ENCODE measurements around the gene RBM10.

The RBM10 gene

DNA sequence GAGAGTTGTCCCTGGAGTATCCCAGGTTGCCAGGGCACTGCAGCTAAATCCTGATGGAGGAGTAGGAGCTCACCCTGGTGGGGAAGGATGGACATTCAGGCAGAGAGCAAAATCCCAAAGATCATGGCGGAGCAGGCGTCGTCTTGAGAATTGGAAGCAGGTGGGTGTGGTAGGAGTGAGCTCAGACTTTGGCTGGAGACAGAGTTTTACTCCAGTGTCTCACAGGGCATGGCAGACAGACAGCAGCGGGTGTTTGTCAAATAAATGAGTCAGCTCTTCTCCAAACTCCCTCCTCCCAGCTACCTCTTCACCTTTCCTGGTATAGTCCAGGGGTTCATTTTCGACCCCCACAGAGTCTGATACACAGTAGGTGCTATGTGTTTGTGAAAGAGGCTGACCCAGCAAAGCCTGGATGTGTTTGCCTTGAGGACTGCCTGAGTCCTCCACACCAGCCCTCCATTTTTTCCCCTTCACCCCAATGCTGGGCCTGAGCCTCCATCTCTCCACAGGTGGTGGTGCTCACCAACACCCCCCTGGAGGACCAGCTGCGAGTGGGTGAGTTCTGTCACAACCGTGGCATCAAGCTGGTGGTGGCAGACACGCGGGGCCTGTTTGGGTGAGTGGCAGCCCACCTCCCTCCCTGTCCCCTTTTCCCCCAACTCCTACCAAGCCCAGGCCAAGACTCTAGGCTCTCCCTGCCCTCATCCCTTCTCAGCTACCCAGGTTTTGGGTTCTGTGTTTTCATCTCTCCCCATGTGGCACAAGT, 55.5 kb downstream of the RBM10 start:
- DNase-seq, result no peak

DNA sequence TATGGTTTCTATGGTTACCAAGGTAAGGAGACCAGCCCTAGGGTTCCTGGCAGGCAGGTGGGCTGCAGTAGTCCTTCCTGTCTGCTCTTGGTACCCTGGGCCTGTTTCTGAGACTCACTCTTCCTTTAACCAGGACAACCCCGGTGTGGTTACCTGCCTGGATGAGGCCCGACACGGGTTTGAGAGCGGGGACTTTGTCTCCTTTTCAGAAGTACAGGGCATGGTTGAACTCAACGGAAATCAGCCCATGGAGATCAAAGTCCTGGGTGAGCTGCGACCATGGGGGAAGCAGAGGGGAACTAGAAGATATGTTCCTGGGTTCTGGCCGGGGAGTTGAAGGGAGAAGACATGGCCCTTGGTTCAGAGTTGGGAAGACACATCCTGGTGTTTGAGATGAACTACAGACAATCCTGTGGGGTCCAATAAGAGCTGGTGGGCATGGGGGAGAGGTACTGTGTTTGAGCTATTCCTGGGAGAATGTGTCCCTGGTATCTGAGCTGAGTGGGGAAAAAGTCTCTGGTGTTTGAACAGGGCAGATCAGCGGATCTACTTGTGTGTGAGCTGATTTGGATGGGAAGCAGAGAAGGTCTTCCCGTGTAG, 56.4 kb downstream of the RBM10 start:
- no peak for DNase-seq

DNA sequence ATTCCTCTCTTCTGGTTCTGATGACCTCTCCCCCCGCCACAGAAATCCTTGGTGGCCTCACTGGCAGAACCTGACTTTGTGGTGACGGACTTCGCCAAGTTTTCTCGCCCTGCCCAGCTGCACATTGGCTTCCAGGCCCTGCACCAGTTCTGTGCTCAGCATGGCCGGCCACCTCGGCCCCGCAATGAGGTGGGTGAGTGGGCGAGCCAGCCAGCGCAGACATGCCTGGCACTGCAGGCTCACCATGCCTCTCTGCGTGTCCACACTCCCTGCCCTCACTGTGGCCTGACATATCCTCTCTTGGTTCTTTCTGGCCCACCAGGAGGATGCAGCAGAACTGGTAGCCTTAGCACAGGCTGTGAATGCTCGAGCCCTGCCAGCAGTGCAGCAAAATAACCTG, 57.3 kb downstream of the RBM10 start:
- DNase-seq, result no peak

DNA sequence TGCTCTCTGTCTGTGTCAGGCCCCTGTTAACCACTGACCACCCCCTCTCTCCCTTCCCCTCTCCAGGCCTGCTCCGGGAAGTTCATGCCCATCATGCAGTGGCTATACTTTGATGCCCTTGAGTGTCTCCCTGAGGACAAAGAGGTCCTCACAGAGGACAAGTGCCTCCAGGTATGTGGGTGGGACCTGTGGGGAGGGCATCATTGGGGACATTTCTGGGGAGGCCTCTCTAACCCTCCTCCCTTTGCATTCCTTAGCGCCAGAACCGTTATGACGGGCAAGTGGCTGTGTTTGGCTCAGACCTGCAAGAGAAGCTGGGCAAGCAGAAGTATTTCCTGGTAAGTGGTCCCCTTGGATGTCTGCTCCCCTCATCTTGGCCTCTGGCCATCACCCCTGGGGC, 57.9 kb downstream of the RBM10 start:
- no peak for DNase-seq

DNA sequence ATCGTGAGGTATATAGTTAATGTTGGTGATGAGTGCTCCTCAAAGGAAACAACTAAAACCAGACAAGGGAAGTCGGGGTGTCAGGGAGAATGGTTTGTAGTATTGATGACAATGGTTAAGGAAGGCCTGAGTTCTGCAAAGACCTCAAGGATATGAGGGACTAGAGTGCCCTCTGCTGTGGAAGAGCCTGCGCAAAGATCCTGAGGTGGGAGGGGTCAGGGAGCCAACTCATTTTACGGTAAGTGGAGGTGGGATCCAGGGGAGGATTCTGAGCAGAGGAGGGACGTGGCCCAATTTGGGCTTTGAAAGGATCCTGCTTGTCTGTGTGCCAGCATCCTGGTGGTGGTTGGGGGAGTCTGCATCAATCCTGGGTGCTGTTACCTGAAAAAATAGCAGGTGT, 59.9 kb downstream of the RBM10 start:
- no peak for DNase-seq

DNA sequence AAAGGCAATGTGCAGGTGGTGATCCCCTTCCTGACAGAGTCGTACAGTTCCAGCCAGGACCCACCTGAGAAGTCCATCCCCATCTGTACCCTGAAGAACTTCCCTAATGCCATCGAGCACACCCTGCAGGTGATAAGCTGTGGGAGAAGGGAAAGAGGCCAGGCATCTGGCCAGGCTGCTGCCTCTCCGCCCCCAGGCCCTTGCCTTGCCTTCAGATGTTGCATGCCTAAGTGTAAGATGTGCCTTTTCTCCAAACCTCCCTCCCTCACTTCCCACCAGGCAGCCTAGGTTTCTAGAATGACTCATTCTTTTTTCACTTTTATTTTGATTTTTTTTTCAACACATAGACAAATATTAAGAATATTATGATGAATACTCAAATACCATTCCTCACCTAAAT, 61.3 kb downstream of the RBM10 start:
- no peak for DNase-seq

DNA sequence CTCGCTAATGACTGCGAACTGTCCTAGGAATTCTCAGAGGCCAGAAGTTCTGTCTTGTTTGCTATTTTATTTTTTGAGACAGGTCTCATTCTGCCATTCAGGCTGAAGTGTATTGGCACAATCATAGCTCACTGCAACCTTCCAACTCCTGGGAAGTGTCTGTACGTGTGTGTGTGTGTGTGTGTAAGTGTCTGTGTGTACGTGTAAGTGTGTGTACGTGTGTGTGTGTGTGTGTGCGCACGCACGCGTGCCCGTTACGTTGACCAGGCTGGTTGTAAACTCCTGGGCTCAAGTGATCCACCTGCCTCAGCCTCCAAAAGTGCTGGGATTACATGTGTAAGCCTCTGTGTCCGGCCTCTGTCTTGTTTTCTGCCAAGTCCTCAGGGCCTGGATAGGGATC, 63.1 kb downstream of the RBM10 start:
- no peak for DNase-seq

DNA sequence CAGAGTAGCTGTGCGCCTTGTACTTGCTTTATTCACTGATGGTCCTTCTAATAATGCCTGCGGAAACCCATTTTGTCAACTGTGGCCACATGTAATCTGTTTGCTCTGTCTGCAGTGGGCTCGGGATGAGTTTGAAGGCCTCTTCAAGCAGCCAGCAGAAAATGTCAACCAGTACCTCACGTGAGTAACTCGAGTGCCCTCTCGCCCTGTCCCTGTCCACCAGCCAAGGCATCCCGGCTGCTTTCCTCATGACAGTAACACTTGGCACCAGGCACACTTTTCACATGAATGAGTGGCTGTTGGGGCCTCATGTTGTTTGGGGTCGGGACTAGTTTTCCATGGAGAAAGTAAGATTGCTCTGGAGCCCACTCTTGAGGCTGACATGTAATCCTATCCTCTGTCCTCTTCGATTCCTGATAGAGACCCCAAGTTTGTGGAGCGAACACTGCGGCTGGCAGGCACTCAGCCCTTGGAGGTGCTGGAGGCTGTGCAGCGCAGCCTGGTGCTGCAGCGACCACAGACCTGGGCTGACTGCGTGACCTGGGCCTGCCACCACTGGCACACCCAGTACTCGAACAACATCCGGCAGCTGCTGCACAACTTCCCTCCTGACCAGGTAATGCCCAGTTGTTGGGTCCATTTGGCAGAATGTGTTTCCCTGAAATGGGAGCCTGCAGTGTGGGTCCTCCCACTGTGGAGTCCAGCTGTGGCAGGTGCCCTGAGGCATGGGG, 64.7 kb downstream of the RBM10 start:
- no peak for DNase-seq

DNA sequence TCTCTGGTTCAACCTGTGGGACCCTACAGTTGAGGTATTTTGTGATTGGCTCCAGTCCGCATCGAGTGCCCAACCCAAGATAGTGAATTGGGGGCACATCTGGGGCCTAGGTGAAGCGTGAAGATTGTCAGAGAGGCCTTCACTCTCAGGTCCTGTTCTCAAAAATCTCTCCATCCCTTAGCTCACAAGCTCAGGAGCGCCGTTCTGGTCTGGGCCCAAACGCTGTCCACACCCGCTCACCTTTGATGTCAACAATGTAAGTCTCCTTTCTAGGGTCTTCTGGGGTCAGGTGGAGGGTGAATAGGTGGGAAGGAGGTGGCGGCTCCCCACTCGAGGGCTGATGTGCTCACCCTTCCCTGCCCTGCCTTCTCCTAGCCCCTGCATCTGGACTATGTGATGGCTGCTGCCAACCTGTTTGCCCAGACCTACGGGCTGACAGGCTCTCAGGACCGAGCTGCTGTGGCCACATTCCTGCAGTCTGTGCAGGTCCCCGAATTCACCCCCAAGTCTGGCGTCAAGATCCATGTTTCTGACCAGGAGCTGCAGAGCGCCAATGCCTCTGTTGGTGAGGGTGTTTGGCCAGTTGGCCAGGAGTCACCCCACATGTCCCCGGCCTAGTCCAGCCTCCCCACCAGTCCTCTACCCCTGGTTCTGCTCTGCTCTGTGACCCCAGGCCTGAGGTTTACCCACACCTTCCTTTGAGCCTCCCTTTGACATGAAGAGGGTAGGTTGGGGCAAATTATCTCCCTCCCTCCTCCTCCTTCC, 65.8 kb downstream of the RBM10 start:
- no peak for DNase-seq

DNA sequence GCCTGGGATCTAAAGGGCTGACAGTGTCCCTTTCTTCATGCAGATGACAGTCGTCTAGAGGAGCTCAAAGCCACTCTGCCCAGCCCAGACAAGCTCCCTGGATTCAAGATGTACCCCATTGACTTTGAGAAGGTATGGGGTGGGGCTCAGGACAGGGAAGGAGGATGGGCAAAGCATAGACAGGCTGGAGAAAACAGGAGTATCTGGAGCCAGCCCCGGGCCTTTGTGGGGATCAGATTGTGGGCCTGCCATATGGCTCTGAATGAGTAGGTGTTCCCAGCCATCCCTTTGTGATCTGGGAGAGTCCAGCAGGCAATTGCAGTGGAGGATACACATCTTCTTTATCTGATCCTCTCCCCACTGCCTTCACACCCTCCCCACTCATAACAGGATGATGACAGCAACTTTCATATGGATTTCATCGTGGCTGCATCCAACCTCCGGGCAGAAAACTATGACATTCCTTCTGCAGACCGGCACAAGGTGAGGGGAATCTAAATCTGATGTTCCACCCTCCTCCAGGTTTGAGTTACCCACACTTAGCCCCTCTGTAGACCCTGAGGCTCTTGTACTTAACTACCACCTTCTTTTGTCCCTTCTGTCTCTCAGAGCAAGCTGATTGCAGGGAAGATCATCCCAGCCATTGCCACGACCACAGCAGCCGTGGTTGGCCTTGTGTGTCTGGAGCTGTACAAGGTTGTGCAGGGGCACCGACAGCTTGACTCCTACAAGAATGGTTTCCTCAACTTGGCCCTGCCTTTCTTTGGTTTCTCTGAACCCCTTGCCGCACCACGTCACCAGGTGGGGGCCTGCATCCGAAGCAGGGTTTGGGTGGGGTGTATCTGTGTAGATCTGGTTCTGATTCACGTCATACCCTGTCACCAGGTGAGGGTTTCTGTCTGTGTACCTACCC, 67.6 kb downstream of the RBM10 start:
- no peak for DNase-seq

DNA sequence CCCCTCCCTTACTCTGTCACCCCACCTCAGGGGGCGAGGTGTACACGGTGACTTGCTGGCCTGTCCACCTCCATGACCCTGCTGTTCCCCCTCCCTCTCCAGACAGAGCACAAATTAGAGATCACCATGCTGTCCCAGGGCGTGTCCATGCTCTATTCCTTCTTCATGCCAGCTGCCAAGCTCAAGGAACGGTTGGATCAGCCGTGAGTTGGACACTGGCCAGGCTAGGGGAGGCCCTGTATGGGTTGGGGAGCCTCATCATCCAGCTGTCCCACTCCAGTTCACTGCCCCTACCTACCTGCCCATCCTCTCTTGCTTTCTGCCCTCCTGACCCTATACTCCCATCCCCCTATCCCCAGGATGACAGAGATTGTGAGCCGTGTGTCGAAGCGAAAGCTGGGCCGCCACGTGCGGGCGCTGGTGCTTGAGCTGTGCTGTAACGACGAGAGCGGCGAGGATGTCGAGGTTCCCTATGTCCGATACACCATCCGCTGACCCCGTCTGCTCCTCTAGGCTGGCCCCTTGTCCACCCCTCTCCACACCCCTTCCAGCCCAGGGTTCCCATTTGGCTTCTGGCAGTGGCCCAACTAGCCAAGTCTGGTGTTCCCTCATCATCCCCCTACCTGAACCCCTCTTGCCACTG, 69.5 kb downstream of the RBM10 start:
- DNase-seq, result no peak

DNA sequence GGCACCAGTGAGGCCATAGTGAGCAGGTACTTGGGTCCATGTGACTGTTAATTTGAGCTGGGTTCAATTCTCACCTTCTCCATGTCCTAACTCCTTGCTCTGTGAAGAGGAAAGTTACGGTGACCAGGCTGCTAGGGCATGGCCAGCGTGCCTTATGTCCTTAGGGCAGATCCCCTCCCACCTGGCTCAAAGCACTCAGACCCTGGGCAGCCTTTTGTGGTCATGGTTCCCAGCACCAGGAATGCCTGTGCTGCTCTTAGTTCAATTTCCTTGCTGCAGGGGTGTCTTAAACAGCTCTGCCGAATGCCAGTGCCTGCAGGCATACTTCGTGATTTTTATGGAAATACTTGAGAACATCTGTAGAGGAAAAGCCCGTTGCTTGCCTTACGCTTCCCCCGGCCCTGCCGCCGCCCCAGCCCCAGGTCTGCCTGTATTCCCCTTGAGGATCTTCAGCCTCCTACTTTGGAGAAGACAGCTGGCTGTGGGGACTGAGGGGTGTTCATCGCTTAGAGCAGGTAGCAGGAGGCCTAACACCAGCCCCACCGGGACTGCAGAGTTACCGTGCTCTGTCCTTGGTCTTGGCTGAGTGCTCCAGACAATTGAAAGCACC, 70.4 kb downstream of the RBM10 start:
- DNase-seq, result no peak

DNA sequence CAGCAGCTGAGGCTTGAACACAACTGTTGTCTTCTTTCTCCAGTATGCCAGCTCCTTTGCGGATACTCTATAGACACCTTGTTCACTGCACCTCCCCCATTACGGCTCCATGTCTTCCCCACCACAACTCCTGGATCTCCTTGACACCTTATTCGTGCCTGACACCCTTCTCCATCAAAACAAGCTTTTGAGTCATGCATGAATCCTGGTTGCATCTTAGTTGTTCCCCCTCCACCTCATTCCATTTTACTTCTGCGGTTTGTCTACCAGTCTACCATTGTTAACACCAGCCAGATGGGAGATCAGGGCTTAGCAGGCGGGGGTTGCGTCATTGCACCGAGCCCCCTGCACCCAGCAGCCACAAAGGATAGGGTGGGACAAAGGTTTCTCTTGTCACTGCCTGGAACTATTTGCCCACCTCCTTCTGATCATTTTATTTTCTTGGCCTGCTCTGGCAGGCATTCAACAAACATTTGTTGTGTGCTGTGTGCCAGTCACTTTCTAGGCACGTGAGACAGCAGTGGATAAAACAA, 71.4 kb downstream of the RBM10 start:
- no peak for DNase-seq

DNA sequence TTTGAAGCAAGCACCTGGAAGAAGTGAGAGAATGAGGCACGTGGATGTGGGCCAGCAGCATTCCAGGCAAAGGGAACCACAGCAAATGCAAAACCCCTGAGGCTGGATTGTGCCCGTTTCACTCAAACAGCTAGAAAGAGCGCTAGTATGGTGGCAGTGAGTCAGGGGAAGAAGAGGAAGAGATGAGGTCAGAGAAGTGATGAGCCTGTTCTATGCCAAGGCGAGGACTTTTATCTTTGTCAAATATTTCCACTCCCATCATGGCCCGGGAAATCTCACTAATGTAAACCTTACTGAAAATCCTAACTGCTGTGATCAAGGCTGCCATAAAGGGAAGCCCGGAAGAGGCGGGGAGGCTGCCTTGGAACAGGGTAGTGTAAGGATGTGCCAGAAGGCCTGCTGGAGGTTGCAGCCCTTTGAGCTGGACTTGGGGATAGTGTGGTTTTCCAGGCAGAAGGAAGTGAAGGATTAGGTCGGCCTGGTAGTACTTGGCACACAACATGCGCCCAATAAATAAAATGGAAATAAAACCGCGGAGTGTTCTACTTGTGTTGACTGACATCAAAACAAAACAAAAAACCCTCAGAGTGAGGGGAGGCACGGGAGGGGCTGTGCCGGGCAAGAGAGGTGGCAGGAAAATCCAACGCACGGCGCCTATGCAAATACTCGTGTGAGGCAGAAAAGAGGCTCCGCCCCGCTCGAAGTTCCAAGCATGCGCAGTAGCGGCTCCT, 72.3 kb downstream of the RBM10 start:
- no peak for DNase-seq

DNA sequence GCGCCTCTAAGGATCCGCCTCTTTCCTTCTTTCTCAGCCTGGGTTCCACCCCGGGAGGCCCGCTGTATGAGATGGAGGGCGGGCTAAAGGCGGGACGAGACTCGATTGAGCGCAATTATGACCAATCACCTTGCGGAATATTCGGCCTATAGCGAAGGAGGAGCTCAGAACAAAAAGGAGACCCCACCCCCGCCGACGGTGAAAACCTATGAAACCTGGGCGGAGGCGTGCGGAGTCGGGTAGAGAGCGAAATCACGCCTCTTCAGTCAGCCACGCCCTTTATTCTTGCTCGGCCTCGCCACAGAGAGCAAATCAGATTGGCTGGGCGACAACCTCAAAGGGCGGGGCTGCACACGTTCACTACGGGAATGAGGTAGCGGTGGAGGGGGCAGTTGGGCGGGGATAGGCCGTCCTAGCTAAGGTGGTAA, 72.8 kb downstream of the RBM10 start:
- DNase-seq, result peak; percentile 91

DNA sequence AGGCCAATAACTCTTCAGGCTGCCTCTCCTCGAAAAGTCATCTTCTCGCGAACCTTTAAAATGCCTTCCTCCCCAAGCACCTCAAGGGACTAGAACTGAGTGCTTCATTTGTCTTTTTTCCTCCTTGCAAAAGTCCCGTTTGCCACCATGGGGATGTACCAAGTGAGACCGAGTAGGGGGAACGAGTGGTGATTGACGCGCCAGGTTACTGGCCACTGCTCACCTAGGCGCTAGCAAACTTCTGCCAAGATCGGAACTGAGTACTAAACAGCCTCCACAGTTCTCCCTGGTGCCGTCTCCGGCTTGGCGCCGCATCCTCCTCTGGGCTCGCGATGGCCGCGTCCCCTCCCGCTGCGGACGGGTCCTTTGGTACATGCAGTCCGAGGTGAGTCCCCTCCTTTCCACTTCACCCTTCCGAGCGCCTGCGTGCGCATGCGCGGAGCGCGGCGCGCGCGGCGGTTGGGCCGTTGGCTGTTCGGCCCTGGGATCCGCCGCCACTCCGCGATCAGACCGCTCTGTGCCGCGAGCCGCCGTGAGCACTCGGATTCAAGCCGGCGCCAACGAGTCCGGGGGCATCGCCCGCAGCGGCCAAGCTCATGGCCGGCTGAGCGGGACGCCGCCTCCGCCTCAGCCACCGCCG, 73.4 kb downstream of the RBM10 start, which contains the start of gene CDK16:
Gene CDK16 (plus strand): TSS at position 402 of the 640 bp plus-strand sequence. CDS start 4,877 bp downstream, outside the sequence.
- DNase-seq, result peak; percentile 83

DNA sequence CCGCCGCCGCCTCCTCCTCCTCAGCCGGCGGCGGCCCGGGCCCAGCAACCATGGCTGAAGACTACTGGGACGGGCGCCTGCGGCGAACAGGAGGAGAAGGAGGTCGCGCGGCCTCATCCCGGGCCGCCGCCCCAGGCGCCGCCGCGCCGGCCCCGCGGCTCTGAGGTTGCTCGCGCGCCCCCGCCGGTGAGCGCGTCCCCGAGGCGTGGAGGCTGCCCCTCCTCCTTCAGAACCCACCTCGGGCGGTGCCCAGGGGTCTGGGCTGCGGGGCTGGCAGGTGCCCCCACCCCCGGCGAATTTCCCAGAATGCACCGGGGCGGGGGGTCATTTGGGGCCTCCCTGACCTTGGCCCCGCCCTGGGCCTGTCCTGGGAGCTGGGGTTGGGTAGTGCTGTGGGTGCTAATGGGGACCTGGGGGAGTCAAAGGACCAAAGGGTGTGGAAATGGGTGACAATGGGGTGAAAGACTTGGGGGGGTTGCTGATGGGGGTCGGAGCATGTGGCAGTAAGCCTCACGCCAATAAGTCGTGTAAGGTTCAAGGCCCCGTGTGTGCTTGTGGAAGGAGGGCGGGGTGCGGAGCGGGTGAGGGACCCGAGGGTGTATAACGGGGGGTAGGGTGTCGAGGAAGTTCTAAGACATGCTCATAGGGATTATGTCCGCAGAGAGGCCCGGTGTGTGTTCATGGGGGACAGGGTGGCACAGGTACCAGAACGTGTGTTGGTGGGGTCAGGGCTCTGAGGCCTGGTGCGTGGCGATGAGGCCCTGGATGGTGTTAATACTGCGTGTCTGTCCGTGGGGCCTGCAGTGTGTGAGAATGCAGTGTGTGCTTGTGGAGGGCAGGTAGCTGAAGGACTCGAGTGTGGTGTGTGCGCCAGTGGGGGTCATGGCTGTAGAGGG, 74.1 kb downstream of the RBM10 start:
- DNase-seq, result peak; percentile 72

DNA sequence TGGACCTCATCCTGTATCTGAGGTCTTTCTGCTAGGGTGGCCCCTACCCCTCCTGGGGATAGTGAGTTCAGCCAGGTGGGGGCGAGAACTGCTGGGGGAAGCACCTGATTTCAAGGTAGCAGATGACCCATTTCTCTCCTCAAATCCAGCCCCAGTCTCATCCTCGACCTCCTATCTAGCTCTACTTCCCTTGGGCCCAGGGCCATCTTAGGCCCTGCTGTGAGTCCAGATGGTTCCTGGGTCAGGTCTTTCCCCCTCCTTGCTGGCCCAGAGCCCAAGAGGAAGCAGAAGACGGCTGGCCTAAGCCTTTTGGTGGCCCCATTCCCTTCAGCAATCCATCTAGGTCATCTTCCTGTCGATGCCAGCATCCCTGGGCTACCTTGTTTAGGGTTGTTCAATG, 76.7 kb downstream of the RBM10 start:
- no peak for DNase-seq
